Left lung (tissue), 10 donors: ENCODE measurements around the gene CSNK1A1. TPM values are rescaled to one million over a fixed set of nuclear protein-coding genes. Genes with fewer than 3 reads are reported as not detected.
"Not testable (repeated sequence)": the region's sequence is repeated elsewhere in the genome, so short reads cannot be mapped to it uniquely, and the experiment has no call there.

Experiments
- ATAC-seq: fragments of 200-7000 bp; cut with Tn5 transposase; one replicate; pipeline ENCODE4 v1.9.1; 2020; ENCODE audit warnings: moderate library complexity
- DNase-seq, 4 donors: peaks; one replicate each; pipeline ENCODE4 v3.0.0-alpha.2; 2013 to 2020
- H3K27ac ChIP-seq, 2 donors: fragments of 200-600 bp; sonication (generic) in 1 of 2; one replicate each; pipeline versions ENCODE4 v1.5.0 to v1.8.0; 2020 to 2021
- H3K27me3 ChIP-seq, 2 donors: fragments of 200-600 bp; sonication (generic) in 1 of 2; one replicate each; pipeline versions ENCODE4 v1.5.0 to v1.8.0; 2020 to 2021
- H3K36me3 ChIP-seq, 2 donors: fragments of 200-600 bp; sonication (generic) in 1 of 2; one replicate each; pipeline versions ENCODE4 v1.5.0 to v1.8.0; 2020 to 2021
- H3K4me1 ChIP-seq, 2 donors: fragments of 200-600 bp; one replicate each; pipeline ENCODE4 v1.8.0; 2021
- H3K4me3 ChIP-seq, 2 donors: fragments of 200-600 bp; sonication (generic) in 1 of 2; one replicate each; pipeline versions ENCODE4 v1.5.0 to v1.8.0; 2020 to 2021; ENCODE audit warnings: mild to moderate bottlenecking in 1 of 2
- H3K9me3 ChIP-seq, 2 donors: fragments of 200-600 bp; sonication (generic) in 1 of 2; one replicate each; pipeline versions ENCODE4 v1.5.0 to v1.8.0; 2020 to 2021
- CTCF ChIP-seq, 2 donors: fragments of 200-600 bp; sonication (generic) in 1 of 2; IDR thresholded peaks; one replicate each; pipeline versions ENCODE4 v1.5.0 to v1.8.0; 2021; ENCODE audit warnings: antibody characterized with exemption in 2 of 2
- intact Hi-C, 2 donors: fragments of 100-400 bp; cut with DNase I; formaldehyde crosslinking; loops; one replicate each; pipeline versions ENCODE4 v1.11.2 to v1.14.2; 2022
- polyA plus RNA-seq, 6 donors: library from polyadenylated mRNA; unstranded; fragments of 120-200 nt; gene quantifications; one replicate each; pipeline ENCODE4 v1.2.1, GENCODE V29; 2013; ENCODE audit not compliant: insufficient read length in 6 of 6
- total RNA-seq, 2 donors: library from RNA; stranded (reverse); fragmentation: NEBNext Ultra II Directional; extraction: Animal tissue kit (Norgen Biotek cat#: 25700); gene quantifications; one replicate each; pipeline ENCODE4 v1.2.1, GENCODE V29; 2021
- donor health status: DM: no; HTN: yes; CAD: no.
- donor health status: DM: no; HTN: no; CAD: no.

Gene CSNK1A1
- total and polyA plus RNA-seq, 8 donors = 196 to 218 (median 205) TPM

- ATAC-seq (no peak), DNase-seq (no peak)
- Histone ChIP-seq H3K27ac (no peak overlapping the region), H3K4me3 (no peak overlapping the region), H3K9me3 (no peaks in the 10 kb centered on the region), H3K27me3 (no peaks in the 10 kb centered on the region), H3K36me3 (no peaks in the 10 kb centered on the region), H3K4me1 (peaks cover 8 to 10% of the 10 kb centered on the region in 2 donors)
- TF ChIP-seq CTCF (IDR thresholded peaks at IDR 0.05) = no peak
- intact Hi-C loops = no loop called here
Observed at GRCh38 chr5:149472399-149472798, 78.8 kb downstream of the CSNK1A1 start.

- Histone ChIP-seq H3K36me3 (no peaks in the 10 kb centered on the region), H3K4me3 (no peak overlapping the region), H3K9me3 (no peaks in the 10 kb centered on the region), H3K27me3 (no peaks in the 10 kb centered on the region), H3K27ac (peak overlapping the region in 1 of 2 donors; percentile 19), H3K4me1 (peaks cover 8 to 10% of the 10 kb centered on the region in 2 donors)
- intact Hi-C loops = no loop called here
- peak; percentile 66 for ATAC-seq
- no peak for TF ChIP-seq CTCF (IDR thresholded peaks at IDR 0.05)
- DNase-seq = peak in 1 of 4 donors; percentile 47
Observed at GRCh38 chr5:149471406-149472183, 79.6 kb downstream of the CSNK1A1 start.

DNA sequence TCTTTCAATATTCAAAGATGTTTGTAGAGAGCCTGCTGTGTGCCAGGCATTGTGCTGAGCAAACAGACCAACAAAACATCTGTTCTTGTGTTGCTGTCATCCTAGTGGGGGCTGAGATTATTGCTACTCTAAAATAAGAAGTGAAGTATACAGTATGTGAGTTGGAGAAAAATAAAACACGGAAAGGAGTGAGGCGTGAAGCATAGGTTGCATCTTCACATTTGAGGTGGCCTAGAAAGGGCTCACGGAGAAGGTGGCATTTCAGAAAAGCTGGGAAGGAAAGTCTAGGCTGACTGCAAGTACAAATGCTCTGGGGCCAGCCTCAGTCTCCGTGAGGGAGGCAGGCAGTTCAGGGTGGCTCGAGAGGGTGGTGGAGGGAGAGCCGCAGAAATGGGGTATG is 80.3 kb downstream of the CSNK1A1 start:
- Histone ChIP-seq H3K36me3 (no peaks in the 10 kb centered on the region), H3K9me3 (no peaks in the 10 kb centered on the region), H3K4me3 (no peak overlapping the region), H3K27me3 (no peaks in the 10 kb centered on the region), H3K4me1 (peaks cover 8 to 10% of the 10 kb centered on the region in 2 donors), H3K27ac (no peak overlapping the region)
- intact Hi-C loops = no loop called here
- no peak for TF ChIP-seq CTCF (IDR thresholded peaks at IDR 0.05)
- ATAC-seq = no peak
- no peak for DNase-seq

- no peak overlapping the region for H3K4me3 ChIP-seq
- H3K9me3 ChIP-seq = no peaks in the 10 kb centered on the region
- no peaks in the 10 kb centered on the region for H3K27me3 ChIP-seq
- DNase-seq (no peak), ATAC-seq (peak; percentile 19)
- no peak overlapping the region for H3K27ac ChIP-seq
- intact Hi-C loops = no loop called here
- H3K36me3 ChIP-seq = no peaks in the 10 kb centered on the region
- TF ChIP-seq CTCF (IDR thresholded peaks at IDR 0.05) = no peak
- peaks cover 9 to 14% of the 10 kb centered on the region in 2 donors for H3K4me1 ChIP-seq
Observed at GRCh38 chr5:149466457-149466972, 84.7 kb downstream of the CSNK1A1 start.

- Histone ChIP-seq H3K36me3 (no peaks in the 10 kb centered on the region), H3K27me3 (no peaks in the 10 kb centered on the region), H3K9me3 (no peaks in the 10 kb centered on the region), H3K4me1 (peaks cover 4 to 13% of the 10 kb centered on the region in 2 donors), H3K4me3 (no peak overlapping the region), H3K27ac (peak overlapping the region; percentile 49 to 58)
- no peak for TF ChIP-seq CTCF (IDR thresholded peaks at IDR 0.05)
- DNase-seq = no peak
- intact Hi-C loops = no loop called here
- ATAC-seq = peak; percentile 82
Observed at GRCh38 chr5:149464796-149465489, 86.3 kb downstream of the CSNK1A1 start.

GRCh38 chr5:149461907-149462306 is 89.3 kb downstream of the CSNK1A1 start:
- H3K36me3 ChIP-seq, ATAC-seq, DNase-seq, H3K27me3 ChIP-seq, H3K4me3 ChIP-seq, H3K9me3 ChIP-seq, H3K27ac ChIP-seq, intact Hi-C loops: not testable (repeated sequence)
- peaks cover 4 to 13% of the 10 kb centered on the region in 2 donors for H3K4me1 ChIP-seq
